SK-N-MC (cell line): Measurements from ENCODE around the gene COQ9.

Experiments
- EZH2 ChIP-seq: fragments of 200-600 bp; sonication (generic); IDR thresholded peaks from one replicate; pipeline ENCODE4 v1.6.1; 2017; ENCODE audit warnings: antibody characterized with exemption
- FOXP2 ChIP-seq: optimal IDR thresholded peaks from 2 replicates; pipeline ENCODE3; 2011; ENCODE audit warnings: mild to moderate bottlenecking, moderate library complexity; ENCODE audit not compliant: insufficient read depth; ENCODE audit errors: extremely low read length, control extremely low read depth
- POLR2AphosphoS5 ChIP-seq: IDR thresholded peaks from 2 replicates; pipeline ENCODE4 v1.6.1; 2012; ENCODE audit warnings: mild to moderate bottlenecking, low read depth, low read length, borderline replicate concordance

- TF ChIP-seq POLR2AphosphoS5 (no peak), EZH2 (no peak), FOXP2 (no peak)
These were observed 32.1 kb downstream of the COQ9 start for GRCh38 chr16:57479205-57479975.
